Measurements from ENCODE around the gene BIN2. TPM values are rescaled to one million over a fixed set of nuclear protein-coding genes. Genes with fewer than 3 reads are reported as not detected.

The BIN2 gene
- total and polyA plus RNA-seq, 9 of the 15 experiments (the other 6 are each of a cell fraction or from before 2014, with no cell fraction given) = 0.04 to 0.39 (median 0.25) TPM; not detected in 1

GRCh38 chr12:51270067-51270950, 53.7 kb downstream of the BIN2 start, which contains the start of gene SMAGP (continued):
- TF ChIP-seq TEAD4 (IDR thresholded peaks at IDR 0.05; ENCODE audit: low read length) = no peak
- TF ChIP-seq TEAD4 (CRISPR knock-in tag; IDR thresholded peaks at IDR 0.05; ENCODE audit: borderline replicate concordance) = no peak

GRCh38 chr12:51269174-51270066, 54.6 kb downstream of the BIN2 start:
- Histone ChIP-seq H3K27me3 (ENCODE audit: control insufficient read depth in 2 of 2, insufficient read depth in 2 of 2, low read length in 2 of 2) (no peaks in the 10 kb centered on the region), H3K27ac (ENCODE audit: extremely low read depth, low read depth, low read length) (peak overlapping the region; percentile 74), H3K79me2 (ENCODE audit: control insufficient read depth, insufficient read depth, low read length) (peaks cover 27% of the 10 kb centered on the region), H3K9me3 (replicated peaks; ENCODE audit: control insufficient read depth, insufficient read depth, low read depth, low read length) (no peaks in the 10 kb centered on the region), H3K36me3 (ENCODE audit: control insufficient read depth, insufficient read depth, low read length) (peaks cover 10% of the 10 kb centered on the region; the same call in 1 of the 3 replicates), H3K9ac (ENCODE audit: insufficient read depth in 1 of 2, low read depth in 2 of 2, low read length in 2 of 2) (peak overlapping the region; percentile 68 to 93), H2AFZ (ENCODE audit: low read depth, low read length) (peak overlapping the region; percentile 97), H3K4me3 (peak overlapping the region; percentile 80), H3K9me1 (ENCODE audit: control insufficient read depth, insufficient read depth, low read length) (no peaks in the 10 kb centered on the region), H3K4me1 (replicated peaks in 1 of 2; ENCODE audit: control insufficient read depth in 2 of 2, insufficient read depth in 2 of 2, low read length in 2 of 2) (peaks cover 17 to 18% of the 10 kb centered on the region in 2 experiments; a peak in 4 of 5 replicates), H4K20me1 (replicated peaks; ENCODE audit: control insufficient read depth, insufficient read depth, low read length) (no peaks in the 10 kb centered on the region; the same call in 1 of the 2 replicates), H3K4me2 (ENCODE audit: insufficient read depth, low read length) (peak overlapping the region; percentile 94)
- no peak for FAIRE-seq
- POLR2A ChIA-PET = interaction anchor here (0.5 to 1.1 kb wide), 6 partner anchors 17 to 275 kb away, joined by 3 to 5 read pairs (median 3); partner anchors contain the start of gene POU6F1
- intact Hi-C loops (cut with micrococcal nuclease) = loop anchor here (1.0 kb wide), 1 partner anchor 72 kb away; no protein-coding TSS in a partner anchor
- CTCF ChIA-PET (ENCODE audit: low intra/inter-chr PET ratio) = interaction anchor here (0.6 to 2.7 kb wide), 5 partner anchors 23 to 244 kb away, joined by 3 to 34 read pairs (median 3); no protein-coding TSS in a partner anchor
- in situ Hi-C loops (cut with MboI) = loop anchor here (5.0 kb wide), 1 partner anchor 73 kb away; no protein-coding TSS in a partner anchor
- BruUV-seq (replicated peaks) = no TSS peak
- ATAC-seq = peak; percentile 80
- DNase-seq (ENCODE audit: extremely low read depth in 1 of 4, low spot score in 3 of 4) = peak in 3 of 4 experiments; percentile 67 to 80 (median 76)
- 16% methylated on average over 14 of the region's 59 CpGs for WGBS (ENCODE audit: insufficient coverage, low coverage, missing lambda C conversion rate)
- TF ChIP-seq ZNF507 (tag; conservative IDR thresholded peaks at IDR 0.05) = no peak
- 0 out of 2 replicates have a peak, but pooled peaks have one; percentile 22 for TF ChIP-seq HDAC8 (tag; IDR thresholded peaks at IDR 0.05)
- TF ChIP-seq DEAF1 (CRISPR knock-in tag; IDR thresholded peaks at IDR 0.05) = peak; percentile 70; the same call in 1 of the 2 replicates
- TF ChIP-seq ATF4 (CRISPR knock-in tag; IDR thresholded peaks at IDR 0.05) = no peak
- TF ChIP-seq ZNF134 (CRISPR knock-in tag; conservative IDR thresholded peaks at IDR 0.05) = no peak
- TF ChIP-seq MEIS2 (IDR thresholded peaks at IDR 0.05; ENCODE audit: partially characterized antibody) = no peak
- TF ChIP-seq GATAD2B (IDR thresholded peaks at IDR 0.05; ENCODE audit: borderline replicate concordance) = no peak
- TF ChIP-seq HCFC1 (IDR thresholded peaks at IDR 0.05; ENCODE audit: low read depth, low read length) = no peak
- TF ChIP-seq RBM25 (IDR thresholded peaks at IDR 0.05; ENCODE audit: low read depth, low read length, severe bottlenecking) = no peak
- no peak for TF ChIP-seq SETDB1 (IDR thresholded peaks at IDR 0.05; ENCODE audit: low read length)
- TF ChIP-seq NR4A1 (CRISPR knock-in tag; IDR thresholded peaks at IDR 0.05) = no peak
- peak; percentile 25; the same call in 1 of the 2 replicates for TF ChIP-seq NR4A1 (tag; IDR thresholded peaks at IDR 0.05)
- TF ChIP-seq SMAD4 (CRISPR knock-in tag; conservative IDR thresholded peaks at IDR 0.05) = peak; percentile 37
- 0 out of 2 replicates have a peak, but pooled peaks have one; percentile 14 for TF ChIP-seq BRD4 (IDR thresholded peaks at IDR 0.05)

Data from K562 (cell line).